ENCODE measurements around the gene SCAPER.
A peak's percentile ranks its signal among the peaks of the same experiment; 100 is the strongest.
"Not testable (repeated sequence)": the region's sequence is repeated elsewhere in the genome, so short reads cannot be mapped to it uniquely, and the experiment has no call there.

SCAPER gene

DNA sequence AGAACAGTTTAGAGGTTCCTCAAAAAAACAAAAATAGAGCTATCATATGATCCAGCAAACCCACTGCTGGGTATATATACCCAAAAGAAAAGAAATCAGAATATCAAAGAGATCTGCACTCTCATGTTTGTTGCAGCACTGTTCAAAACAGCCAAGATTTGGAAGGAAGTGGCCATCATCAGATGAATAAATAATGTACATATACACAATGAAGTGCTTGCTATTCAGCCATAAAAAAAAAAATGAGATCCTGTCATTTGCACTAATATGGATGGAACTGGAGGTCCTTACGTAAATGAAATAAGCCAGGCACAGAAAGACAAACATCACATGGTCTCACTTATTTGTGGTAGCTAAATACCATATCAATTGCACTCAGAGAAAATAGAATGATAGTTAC lies 58.4 kb downstream of the SCAPER start:
- no peak for DNase-seq

DNA sequence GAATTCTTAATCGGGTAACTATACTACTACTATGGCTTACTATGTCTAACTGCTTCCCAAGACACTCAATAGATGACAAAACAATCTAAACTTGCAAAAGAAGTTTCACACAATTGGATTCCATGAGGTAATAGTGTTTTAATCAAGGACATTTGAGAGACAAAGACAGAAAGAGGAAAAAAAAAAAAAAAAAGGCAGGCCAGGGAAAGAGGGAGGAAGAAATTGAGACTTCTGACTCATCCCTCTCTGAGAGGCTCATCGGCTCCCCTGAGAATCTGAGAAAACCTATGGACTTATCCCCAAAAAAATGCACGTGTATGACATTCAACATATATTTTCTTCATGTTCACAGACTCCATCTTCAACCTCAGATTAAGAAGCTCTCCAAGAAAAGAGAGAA lies 61.0 kb downstream of the SCAPER start:
- no peak for DNase-seq

DNA sequence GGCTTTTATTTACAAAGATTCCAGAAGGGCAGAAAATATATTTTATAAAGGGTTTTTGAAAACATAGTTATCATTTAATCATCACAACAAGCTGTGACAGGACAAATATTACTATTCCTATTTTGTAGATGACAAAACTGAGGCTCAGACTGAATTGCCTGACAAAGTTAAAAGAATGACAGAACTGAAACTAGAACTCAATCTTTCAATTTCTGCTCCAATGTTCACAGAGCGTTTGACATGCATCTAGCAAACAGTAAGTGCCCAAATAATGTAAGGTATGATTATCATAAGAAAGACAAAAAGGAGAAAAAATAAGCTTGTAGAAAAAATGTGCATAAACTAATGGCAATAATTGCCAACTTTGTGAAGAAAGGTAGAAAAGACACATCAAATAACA lies 61.9 kb downstream of the SCAPER start:
- DNase-seq: no peak

DNA sequence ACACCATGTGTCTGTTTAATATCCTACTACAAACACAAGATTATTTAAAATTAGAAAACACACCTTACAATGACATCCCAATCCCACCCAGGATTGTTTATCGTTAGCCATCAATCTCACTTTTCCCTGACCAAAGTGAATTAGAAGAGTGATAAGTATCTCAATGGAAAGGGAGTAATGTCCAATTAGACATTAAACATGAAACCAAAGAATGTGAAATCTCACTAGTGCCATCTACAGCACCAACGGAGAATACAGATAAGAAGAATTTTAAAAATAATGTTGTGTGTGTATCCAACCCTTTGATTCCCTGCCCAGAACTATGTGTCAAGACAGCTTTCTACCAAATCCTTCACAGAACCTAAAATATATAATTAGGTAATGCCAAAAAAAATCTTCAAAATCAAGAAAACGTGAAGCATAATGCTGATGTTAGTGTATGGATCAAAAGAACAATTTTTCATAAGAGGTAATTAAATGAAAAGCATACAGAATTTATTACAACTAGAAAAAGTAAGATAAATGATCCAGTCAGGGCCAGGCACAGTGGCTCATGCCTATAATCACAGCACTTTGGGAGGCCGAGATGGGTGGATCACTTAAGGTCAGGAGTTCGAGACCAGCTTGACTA lies 64.2 kb downstream of the SCAPER start:
- no peak for DNase-seq

DNA sequence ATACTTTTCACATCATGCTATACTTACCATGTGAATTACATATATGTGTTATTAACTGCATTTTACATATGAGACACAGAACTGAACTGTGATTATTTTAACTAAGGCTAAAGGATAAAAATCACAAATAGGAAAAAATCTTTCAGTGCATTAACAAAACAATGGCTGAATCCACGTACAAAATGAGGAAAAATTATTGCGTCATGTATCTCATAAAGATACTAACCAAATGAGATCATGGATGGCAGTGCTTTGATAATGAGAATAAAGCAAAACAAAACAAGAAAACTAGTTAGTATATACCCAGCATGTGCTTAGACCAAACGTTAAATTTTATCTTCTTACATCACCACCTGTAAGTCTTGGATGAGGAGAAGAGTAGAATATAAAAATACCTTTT lies 66.0 kb downstream of the SCAPER start:
- DNase-seq: no peak

DNA sequence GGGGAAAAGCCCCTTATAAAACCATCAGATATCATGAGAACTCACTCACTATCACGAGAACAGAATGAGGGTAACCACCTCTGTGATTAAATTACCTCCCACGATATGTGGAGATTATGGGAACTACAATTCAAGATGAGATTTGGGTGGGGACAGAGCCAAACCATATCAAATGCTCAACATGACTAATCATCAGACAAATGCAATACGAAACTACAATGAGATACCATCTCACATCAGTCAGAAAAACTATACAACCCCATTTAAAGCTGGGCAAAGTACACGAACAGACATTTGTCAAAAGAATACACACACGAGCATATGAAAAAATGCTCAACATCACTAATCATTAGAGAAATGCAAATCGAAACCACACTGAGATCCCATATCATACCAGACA lies 67.7 kb downstream of the SCAPER start:
- DNase-seq: no peak

DNA sequence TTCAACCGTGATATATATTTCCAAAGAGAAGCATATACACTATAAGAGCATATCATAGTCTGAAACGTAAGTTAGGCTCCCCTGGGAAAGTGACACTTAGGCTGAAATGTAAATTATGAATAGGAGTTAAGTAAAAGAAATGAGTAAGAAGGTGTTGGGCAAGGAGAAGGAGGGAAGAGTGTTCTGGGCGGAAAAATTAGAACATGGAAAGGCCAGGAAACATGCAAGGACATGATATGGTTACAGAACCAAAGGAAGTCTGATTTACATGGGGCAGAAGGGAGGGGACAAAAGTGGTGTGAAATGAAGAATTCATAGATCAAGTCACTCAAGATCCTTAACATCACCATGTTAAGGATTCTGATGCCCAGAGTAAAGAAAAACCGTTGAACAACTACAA lies 75.2 kb downstream of the SCAPER start:
- no peak for DNase-seq

DNA sequence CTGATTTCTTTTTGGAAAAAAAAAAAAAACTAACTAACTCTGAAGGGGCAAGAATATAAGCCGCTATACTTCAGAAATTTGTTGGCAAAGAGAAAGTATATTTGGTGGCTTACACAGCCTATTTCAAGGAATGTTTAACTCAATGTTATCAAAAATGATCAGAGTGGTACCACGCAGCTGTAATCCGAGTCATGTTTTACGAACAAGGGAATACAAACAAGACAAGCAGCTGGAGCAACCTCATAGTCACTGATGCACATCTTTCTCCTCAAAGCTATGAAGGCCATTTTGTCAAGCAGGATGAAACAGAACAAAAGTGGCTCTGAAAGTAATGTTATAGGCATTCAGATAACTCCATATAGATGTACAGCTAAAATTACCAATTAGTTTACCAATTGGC lies 81.2 kb downstream of the SCAPER start:
- DNase-seq: no peak

DNA sequence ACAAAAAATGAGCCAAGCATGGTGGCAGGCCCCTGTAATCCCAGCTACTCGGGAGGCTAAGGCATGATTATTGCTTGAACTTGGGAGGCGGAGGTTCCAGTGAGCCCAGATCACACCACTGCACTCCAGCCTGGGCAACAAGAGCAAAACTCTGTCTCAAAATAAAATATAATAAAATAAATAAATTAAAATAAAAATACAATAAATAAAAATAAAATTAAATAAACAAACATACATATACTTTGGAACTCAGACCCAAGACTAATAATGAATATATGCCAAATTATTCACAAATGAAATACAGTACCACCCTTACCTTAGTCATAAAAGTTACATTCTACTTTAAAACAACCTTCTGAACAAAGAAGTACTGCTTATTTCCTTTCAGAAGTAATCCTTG lies 81.8 kb downstream of the SCAPER start:
- DNase-seq: no peak

DNA sequence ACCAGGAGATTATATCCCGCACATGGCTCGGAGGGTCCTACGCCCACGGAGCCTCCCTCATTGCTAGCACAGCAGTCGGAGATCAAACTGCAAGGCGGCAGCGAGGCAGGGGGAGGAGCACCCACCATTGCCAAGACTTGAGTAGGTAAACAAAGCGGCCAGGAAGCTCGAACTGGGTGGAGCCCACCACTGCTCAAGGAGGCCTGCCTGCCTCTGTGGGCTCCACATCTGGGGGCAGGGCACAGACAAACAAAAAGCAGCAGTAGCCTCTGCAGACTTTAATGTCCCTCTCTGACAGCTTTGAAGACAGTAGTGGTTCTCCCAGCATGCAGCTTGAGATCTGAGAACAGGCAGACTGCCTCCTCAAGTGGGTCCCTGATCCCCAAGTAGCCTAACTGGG lies 86.2 kb downstream of the SCAPER start:
- DNase-seq: not testable (repeated sequence)

DNA sequence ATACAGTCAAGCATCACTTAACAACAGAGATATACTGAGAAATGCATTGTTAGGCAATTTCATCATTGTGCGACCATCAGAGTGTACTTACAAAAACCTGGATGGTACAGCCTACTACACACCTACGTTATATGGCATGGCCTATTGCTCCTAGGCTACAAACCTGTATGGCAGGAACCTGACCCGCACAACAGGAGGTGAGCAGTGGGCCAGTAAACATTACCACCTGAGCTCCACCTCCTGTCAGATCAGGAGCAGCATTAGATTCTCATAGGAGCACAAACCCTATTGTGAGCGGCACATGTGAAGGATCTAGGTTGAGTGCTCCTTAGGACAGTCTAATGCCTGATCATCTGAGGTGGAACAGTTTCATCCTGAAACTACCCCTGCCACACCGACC lies 89.7 kb downstream of the SCAPER start:
- no peak for DNase-seq

DNA sequence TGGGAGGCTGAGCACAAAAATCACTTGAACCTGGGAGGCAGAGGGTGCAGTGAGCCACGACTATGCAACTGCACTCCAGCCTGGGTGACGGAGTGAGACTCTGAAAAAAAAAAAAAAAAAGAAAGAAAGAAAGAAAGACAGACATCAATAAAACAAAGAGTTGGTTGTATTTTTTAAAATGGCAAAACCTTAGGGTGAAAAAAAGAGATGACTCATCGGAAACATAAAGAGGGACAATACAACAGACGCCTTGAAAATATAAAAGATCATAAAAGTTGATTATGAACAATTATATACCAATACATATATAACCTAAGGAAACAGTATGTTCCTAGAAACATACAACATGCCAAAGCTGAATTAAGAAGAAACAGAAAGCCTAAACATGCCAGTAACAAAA lies 92.8 kb downstream of the SCAPER start:
- DNase-seq: no peak

DNA sequence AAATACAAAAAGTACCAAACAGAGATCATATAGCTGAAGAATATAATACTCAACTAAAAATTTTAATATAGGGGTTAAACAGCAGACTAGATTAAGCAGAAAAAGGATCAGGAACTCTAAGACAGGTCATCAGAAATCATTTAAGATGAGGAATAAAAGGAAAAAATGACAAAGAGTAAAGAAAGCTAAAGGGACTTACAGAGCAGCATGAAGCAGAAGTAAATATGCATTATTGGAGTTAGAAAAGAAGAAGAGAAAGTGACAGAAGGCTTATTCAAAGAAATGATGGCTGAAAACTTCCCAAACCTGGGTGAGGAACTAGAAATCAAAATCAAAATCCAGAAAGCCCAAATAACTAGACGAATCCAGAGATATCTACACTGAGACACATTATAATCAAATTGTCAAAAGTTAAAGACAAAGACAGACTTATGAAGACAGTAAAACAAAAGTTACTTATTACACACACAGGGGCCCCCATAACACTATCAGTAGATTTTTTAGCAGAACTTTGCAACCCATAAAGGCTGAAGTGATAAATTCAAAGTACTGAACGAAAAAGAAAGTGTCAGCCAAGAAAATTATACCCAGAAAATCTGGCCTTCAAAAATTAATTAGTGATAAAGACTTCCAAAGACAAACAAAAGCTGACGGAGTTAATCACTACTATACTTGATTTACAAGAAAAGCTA lies 95.6 kb downstream of the SCAPER start:
- DNase-seq: no peak

DNA sequence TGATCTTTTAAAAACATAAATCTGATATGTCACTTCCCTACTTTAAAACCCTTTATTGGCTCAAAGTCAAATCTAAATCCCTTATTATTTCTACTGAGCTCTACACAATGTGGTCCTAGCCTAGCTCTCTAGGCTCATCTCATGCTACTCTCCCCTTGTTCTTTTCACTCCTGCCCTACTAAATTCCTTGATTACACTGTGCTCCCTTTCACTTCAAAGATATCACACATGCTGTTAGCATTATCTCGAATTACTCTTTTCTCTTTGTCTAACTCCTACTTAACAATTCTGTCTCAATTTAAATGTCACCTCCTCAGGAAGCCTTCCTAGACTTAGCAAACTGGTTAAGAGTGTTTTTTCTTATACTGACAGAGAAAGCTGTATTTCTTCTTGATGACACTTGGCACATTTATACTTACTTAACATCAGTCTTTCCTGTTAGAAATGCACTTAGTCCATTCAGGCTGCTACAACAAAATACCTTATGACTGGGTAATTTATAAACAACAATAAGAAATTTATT lies 102.0 kb downstream of the SCAPER start:
- DNase-seq: no peak

DNA sequence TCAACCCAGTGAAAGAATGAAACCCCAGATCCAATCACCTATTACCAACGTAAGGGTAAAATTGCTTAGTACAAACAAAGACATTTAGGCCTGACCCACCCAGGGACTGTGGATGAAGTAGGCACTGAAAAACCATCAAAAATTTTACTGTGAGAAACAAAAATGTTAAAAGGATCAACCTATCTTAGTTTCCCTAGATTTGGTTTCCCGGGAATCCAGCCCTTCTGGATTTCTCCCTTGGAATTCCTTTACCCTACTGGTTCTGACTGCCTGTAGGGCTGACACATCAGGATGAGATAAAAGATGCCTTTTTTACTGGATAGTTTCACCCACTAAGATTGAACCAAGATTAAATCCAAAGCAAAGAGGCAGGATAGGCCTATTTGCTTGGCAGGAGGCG lies 102.7 kb downstream of the SCAPER start:
- DNase-seq: no peak

DNA sequence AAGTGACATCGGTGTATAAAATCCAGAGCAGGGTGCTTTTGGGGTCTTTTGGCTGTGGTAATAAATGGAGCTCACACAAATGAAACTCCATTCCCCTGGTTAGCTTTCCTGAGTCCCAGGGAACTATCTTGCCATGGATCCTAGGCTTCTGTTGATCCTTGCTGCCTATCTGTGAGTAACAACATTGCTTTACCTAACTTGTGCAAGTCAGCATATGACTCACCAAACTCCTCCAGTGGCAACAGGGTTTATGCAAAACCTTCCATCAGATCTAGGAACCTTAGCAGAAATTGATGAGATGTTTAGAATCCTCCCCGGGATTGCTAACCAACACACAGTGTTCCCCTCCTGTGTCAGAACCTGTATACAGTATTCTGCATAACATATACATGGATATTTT lies 105.4 kb downstream of the SCAPER start:
- no peak for DNase-seq

DNA sequence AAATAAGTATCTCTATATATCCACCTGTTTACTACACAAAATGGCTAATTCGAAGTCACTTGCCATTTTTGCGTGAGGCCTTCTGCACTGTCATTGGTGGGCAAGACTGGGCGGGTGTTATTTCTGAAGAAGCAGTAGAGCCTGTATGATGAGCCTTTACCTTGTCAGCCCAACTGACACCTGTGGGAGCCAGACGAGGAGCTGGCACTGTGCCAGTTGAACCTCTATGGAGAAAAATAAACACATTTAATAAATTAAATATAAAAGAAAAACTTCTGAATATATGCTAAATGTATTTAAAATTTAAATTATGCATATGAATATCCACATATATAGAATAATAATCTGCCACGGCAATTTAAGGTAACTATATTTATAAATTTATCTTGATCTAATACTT lies 109.9 kb downstream of the SCAPER start:
- no peak for DNase-seq

DNA sequence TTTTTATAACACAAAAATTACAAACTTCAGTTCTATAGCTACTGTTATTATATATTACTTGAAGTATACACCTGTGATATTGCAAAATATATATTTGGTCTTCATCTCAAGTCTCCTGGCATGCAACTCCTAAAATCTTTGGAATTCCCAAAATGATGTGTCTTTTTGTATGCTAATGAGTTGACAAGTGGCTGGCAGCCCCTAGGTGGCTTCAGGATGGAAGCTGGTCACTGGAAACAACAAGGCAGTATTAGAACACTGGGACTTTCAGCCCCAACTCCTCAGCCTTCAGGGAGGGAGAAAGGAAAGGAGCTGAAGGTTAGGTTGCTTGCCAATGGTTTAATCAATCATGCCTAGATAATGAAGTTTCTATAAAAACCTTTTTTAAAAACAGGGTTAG lies 112.0 kb downstream of the SCAPER start:
- no peak for DNase-seq

DNA sequence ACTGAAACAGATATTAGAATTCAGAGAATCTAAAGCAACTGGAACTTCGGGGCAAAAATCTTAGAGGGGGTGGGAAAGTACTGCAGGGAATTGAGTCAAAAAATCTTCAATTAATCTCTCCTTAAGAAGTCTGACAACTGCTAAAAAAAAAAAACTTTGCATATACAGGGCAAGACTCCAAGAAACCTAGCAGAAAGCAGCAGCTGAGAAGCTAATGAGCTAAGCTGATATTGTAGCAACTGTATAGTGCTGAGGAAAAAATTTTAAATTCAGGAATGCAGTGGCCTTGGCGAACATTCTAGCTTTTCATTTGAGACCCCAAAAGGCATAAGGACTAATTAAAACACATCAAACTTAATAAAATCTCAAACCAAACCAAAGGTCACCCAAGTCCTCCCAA lies 113.6 kb downstream of the SCAPER start:
- no peak for DNase-seq

DNA sequence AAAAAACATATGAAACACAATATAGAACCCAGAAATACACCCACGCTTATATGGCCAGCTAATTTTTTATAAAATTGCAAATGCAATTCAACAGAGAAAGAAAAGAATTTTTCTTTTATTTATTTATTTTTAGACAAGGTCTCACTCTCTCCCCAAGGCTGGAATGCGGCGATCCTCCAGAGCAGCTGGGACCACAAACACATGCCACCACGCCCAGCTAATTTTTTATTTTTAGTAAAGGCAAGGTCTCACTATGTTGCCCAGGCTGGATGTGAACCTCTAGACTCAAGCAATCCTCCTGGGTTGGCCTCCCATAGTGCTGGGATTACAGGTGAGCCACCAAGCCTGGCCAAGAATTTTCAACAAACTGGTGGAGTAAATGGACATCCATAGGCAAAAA lies 117.9 kb downstream of the SCAPER start:
- DNase-seq: no peak

DNA sequence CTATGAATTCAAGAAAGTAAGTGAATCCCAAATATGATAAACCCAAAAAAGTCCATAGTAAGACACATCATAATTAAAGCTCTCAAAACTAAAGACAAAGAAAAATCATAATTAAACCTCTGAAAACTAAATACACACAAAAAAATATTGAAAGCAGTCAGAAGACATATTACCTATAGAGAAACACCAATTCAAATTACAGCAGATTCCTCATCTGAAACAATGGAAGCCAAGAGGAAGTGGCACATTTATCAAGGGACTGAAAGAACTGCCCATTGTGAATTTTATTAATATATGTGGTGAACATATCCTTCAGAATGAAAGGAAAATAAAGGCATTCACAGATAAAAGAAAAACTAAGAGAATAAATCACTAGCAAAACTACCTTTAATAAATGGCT lies 128.2 kb downstream of the SCAPER start:
- no peak for DNase-seq

DNA sequence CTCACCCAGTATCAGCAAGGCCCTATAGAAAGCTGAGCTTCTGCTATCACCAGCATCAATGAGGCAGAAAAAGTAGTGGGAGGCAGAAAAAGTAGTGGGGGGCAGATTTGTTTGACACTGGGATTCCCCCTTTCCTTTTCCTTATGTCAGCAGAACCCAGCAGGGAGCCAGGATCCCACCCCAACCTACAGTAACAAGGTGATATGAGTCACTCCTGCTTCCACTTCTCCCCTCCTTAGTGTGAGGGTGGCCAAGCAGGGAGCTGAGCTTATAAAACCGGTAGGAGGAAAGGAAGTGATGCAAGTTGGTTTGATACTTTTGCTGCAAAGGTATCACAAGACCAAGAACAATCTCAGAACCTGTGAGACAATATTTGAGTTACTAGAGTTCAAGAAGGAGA lies 128.7 kb downstream of the SCAPER start:
- DNase-seq: peak; percentile 15

DNA sequence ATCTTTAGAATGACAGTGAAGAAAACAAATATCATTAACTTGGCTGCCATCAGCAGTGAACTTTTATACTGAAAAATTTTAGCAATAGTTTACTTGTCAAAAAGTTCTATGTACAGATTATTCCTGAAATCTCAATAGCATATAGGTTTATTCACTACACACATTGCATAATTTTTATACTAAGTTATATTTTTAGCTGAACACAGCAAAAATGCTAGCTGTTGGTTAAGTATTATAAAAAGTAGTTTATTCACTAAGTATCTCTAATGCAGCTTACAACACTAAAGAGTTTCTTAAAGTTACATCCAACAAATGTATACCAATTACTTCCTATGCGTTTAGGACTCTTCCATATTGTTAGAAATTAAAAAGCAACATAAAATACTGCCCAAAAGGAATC lies 131.9 kb downstream of the SCAPER start:
- DNase-seq: no peak

DNA sequence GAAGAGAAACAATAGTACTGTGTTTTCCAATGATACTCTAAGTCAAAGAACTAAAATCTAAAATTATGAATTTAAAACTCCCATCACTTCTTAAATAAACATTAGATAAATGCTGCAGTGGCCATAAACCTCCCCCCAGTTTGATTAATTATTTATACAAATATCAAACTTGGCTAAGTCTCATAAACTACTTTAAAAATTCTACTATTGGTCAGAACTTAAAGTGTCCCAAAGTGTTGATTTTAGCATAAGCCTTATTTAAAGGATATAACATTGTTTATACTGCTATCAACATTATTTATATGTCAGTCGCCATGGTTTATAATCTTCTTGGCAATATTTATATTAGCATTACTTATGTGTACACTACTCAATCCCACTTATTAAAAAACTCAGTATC lies 132.4 kb downstream of the SCAPER start:
- no peak for DNase-seq

DNA sequence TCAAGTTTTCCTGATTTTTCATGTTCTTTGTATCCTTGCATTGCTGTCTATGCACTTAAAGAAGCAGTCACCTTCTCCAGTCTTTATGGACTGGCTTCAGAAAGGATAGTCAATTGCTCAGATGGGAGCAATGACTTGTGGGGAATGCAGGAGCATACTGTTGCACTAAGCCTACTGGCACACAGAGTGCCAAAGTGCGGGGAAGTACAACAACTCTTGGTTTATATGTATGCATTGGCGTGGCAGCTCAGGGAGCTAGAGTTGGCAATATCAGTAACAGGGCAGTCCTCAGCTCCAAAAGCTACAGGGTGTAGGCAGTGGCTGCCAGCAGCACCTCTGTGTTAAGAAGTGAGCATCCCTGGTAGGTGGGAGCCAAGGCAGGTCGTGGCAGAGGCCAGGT lies 141.1 kb downstream of the SCAPER start:
- no peak for DNase-seq

Data from stimulated activated CD4-positive, alpha-beta T cell treated with anti-CD3 and anti-CD28 coated beads, Interleukin-15, amount 100 ng/mL, for 24 hours (primary cell).